SIG-M5 treated with dmso at 0.1 percent for 504 hours (cell line): Measurements from ENCODE around the gene SGSM2.

Experiments used
- DNase-seq: peaks from one replicate; lab custom pipeline; 2025; ENCODE audit not compliant: unreplicated experiment; lab: John Stamatoyannopoulos, UW

Gene SGSM2

DNA sequence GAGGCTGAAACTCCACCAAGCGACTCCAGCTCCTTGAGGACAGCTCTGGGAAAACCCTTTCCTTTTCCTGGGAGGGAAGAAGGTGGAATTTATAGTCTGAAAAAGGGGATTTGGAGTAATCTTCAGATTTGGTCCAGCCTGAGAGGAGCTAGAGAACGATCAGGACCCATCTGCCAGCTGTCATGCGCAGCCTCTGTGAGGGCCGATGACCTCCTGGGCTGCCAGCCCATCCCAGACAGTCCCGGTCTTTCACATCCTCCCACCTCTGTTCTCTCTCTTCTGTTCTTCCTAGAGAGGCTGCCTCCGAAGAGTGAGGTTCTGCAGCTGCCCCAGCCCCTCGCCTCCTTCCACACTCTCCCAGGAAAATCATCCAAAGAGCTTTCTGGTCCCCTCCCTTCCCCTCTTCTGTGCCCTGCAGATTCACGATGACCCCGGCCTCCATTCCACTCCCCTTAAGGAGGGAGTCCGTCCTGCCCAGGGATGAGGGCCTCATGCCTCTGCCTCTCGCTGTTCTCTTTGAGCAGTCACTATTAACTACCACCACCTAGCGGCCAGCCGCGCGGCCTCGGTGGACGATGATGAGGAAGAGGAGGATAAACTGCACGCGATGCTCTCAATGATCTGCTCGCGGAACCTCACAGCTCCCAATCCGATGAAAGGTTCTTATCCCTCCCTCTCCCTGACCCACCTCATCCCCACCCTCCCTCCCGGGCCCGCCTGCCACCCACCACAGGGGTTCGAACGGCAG is 29.6 kb downstream of the SGSM2 start:
- no peak for DNase-seq

DNA sequence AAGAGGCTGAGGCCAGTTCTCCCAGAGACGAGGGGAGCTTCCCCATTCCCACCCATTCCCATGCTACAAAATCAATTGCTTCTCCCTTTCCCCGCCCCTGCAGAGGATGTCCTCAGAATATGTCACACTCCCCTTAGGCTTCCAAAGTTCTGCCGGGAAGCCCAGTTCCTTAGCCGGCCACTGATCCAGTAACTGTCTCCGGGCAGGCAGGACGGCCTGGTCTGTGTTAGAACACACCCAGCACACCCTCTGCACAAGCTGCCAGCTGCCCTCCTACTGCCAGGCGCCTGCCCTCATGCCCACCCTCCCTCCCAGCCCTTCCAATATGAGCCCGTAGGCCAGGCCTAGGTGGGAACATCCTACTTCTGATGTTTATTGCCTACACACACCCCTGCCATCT is 31.1 kb downstream of the SGSM2 start:
- no peak for DNase-seq

DNA sequence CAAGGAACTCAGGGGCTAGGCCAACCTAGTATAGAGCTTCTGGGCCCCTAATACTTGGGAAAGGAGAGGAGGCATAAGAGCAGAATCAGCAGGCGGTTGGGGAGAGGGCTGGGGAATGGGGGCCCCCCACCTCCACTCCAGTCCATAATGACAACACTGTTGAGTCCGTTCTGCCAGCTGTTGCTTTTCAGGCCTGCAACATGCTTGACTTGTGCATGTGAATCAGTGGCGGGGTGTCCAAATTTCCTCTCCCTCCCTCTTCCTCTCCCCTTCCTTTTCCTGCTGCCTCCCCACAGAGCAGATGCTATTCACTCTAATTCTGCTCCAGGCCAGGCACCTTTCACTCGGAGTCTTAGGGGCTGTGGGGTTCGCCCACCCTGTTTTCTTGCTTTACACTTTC is 31.7 kb downstream of the SGSM2 start:
- no peak for DNase-seq

DNA sequence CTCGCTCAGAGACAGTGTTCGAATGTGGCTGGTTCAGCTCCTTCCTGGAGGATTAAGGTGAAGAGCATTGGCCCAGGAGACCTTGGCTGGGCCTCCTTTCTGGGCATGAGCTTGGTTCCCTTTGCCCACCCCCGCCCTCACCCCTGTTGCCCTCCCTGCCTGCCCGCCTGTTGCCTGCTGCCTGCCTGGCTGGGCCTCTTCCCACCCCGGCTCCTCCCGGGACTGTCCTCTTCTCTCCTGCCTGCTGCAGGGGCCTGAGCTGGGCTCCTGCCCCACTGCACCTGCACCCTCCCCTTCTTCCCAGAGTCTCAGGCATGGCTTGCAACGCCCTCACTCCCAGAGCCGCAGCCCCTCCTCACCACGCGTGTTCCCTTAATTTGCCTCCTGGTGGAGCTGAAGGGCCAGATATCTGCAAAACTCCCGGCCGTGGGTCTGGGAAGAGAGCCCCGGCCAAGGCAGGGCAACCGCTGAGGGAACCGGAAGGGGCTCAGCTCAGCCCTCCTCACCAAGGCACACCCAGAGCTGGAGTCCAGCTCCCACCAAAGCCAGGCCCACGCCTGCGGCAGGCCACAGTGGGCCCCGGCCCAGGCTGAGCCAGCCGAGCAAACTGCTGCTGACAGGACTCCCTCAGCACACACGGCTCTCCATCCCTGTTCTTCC is 32.4 kb downstream of the SGSM2 start:
- DNase-seq, result no peak

DNA sequence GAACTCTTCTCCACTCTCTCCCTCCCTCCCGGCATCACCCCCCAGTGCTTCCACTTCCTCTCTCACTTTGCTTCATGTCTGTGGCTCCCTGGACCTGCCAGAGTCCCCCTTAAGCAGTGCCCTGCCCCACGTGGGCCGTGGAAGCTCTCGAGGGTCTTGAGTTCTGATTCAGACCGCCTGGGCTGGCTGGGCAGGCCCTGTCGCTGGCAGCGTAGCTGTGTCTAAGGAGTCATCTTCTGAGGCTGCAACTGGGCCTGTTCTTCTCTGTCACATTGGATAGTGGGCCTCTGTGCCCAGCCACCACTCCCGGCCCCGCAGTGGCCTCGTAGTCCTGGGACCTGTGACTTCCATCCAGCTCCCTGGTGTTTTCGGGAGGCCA is 32.9 kb downstream of the SGSM2 start:
- DNase-seq, result no peak

DNA sequence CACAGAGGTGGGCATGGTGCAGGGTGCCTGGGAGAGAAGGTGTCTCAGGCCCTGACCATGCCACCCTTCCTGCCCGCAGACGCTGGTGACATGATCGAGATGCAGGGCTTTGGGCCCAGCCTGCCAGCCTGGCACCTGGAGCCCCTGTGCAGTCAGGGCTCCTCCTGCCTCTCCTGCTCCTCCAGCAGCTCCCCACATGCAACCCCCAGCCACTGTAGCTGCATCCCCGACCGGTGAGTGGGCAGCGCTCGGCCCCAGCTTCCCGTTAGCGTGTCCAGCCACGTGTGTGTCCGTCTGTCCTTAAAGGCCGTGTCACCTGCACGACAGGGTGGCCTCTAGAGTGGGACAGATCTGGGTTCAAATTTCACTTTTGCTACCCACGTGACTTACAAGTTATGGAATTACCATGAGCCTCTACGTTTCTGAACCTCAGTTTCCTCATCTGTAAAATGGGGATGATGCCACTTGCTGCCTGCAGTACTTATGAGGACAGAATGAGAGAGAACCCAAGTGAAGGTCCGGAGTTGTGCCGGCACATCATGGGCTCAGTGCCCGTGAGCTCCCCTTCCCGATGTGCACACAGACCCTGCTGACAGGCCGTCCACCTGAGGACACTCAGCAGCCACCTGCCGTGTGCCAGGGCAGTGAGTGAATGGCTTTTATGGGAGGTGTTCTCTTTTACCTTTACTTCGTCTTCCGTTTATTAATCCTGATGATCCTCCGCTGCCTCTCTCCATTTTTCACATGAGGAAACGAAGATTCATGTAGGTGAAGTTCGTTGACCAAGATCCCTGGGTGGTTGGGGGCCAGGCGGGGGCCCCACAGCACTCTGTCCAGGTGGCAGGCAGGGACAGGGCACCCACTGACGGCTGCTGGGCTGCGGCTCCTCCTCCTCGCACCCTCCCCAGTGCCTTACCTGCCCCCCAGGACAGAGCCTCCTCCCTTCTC is 34.2 kb downstream of the SGSM2 start:
- DNase-seq, result no peak

DNA sequence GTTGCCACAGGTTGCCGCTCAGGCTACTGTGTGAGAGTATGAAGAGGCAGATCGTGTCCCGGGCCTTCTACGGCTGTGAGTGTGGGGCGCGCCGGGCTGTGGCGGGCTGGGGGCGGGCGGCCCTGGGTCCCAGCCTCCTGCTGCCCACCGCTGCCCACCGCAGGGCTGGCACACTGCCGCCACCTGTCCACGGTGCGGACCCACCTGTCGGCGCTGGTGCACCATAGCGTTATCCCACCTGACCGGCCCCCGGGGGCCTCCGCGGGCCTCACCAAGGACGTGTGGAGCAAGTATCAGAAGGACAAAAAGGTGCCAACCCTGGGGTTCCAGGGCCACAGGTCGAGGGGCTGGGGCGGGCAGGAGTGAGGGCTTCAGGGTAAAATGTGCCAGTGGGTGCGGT is 34.9 kb downstream of the SGSM2 start:
- DNase-seq, result no peak

DNA sequence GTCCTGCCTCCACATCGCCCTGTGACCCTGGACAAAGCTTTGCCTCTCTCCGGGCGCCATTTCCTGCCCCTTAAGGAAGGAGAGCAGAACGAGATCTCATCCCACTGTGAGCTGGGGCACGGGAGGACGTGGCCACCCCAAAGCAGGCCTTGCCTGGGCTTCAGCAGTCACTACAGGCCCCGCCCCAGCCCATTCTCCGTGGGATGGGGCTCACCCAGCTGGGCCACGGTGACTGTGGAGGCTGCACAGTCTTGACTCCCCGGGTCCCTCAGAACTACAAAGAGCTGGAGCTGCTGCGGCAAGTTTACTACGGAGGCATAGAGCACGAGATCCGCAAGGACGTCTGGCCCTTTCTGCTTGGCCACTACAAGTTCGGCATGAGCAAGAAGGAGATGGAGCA is 35.4 kb downstream of the SGSM2 start:
- no peak for DNase-seq

DNA sequence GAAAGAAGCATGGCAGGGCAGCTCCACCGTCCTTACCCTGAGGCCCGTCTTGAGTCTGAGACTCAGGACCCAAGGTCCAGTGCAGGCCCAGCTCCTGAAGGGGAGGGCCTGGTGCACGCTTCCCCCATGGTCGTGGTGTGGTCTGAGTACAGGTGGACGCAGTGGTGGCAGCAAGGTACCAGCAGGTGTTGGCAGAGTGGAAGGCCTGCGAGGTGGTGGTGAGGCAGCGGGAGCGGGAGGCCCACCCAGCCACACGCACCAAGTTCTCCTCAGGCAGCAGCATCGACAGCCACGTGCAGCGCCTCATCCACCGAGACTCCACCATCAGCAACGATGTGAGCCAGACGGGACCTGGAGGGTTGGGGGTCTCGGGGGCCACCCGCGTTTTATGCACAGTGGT is 35.9 kb downstream of the SGSM2 start:
- no peak for DNase-seq

DNA sequence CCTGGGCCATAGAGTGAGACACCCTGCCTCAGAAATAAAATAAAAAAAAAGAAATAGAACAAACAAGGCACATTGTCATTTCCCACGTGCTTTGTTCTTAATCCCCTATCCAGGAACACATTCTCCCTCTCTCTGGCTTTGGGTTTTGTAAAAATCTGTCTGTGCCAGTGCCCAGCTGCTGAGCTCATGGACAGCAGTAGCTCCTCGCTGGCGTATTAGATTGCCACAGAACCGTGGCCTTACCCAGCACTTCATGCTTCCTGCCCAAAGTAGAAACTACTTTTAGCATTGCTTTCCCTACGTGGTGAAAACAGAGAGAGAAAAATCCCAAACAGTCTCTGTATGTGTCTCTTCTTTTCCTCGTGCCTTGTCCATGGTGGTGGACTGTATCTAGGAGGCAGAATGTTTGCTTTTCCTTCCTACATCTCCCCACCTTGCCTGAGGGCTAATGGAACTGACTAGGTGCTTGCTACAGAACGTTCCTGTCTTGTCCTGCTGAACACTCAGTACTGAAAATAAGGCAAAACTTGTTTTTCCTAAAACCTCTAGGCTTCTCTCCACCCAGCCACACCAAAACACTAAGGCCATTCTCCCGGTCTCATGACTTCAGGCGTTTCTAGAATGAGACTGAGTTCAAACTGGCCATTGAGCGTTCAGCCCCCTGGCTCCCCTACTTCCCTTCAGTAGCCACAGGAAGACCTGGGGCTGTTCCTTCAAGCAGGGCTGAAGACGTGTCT is 37.4 kb downstream of the SGSM2 start:
- DNase-seq, result no peak

DNA sequence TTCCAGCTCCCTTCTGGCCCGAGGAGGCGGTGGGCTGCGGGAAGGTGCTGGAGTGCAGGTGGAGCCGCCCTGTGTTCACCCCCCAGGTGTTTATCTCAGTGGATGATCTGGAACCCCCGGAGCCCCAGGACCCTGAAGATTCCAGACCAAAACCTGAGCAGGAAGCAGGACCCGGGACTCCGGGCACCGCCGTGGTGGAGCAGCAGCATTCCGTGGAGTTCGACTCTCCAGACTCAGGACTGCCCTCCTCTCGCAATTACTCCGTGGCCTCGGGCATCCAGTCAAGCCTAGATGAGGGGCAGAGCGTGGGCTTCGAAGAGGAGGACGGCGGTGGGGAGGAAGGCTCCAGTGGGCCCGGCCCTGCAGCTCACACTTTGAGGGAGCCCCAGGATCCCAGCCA is 38.1 kb downstream of the SGSM2 start:
- no peak for DNase-seq

DNA sequence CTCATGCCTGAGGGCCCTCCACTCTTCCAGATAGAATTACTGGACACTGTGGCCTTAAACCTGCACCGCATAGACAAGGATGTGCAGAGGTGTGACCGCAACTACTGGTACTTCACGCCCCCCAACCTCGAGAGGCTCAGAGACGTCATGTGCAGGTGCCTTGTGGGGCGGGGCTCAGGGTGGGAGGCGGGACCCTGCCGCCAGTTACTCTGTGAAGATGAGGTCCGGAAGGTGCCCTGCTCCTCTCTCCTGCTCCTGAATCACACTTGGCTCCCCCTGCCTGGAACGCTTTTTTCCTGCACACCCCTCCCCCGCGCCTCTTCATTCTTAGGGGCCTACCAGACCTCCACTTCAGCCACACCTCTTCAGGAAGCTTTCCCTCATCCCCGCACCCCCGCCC is 38.8 kb downstream of the SGSM2 start:
- DNase-seq, result no peak

DNA sequence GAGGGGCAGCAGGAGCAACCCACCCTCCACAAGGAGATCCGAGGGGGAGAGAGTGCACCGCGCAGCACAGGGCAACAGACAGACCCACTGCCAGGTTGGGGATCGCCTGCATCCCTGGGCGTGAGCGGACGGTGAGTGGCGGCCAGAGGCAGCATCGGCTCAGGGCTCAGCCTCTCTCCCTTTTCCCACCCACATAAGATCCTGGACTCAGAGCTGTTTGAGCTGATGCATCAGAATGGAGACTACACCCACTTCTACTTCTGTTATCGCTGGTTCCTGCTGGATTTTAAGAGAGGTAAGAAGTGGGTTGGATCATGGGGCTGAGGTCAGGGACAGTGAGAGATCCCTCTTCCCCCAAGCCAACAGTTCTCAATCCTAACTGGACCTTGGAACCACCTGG is 40.4 kb downstream of the SGSM2 start:
- no peak for DNase-seq

DNA sequence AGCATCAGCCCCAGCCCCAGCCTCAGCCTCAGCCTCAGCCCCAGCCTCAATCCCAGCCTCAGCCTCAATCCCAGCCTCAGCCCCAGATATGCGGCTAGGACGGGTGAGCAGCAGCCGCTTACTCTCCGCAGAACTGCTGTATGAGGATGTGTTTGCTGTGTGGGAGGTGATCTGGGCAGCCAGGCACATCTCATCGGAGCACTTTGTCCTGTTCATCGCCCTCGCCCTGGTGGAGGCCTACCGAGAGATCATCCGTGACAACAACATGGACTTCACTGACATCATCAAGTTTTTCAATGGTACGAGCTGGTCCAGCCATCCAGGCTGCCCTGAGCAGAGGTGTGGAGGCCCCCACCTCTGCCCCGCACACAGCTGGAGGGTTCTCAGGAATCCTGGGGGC is 41.6 kb downstream of the SGSM2 start:
- no peak for DNase-seq

DNA sequence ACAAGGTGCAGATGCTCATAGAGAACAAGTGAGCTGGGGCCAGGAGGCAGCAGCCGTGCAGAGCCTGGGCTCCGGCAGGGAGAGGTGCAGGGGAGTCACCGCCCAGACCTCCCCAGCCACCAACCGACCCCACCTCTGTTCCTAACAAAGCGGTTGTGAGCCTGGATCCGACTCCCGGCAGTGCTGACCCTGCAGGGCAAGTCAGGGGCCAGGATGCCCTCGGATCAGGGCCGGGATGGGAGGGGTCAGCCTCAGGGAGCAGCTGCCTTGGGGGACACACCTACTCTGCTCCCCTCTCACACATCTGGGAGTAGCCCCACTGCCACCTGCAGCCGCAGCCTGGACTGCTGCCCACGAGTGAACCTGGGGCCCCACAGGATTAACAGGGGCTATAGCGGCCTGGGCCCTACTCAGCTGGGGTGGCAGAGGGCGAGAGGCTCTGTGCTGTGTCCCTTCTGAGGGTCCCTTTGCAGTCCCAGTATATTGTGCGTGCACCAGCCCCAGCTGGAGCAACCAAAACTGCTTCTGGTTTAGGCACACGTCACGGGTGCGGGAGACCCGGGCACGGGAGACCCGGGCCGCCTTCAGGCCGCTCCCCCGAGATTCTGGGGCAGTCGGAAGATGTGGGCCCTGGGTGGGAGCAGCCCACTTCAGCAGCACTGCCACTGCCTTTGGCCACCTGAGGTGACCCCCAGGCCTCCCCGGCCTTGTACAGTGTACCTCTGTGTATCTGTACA is 42.4 kb downstream of the SGSM2 start:
- no peak for DNase-seq

DNA sequence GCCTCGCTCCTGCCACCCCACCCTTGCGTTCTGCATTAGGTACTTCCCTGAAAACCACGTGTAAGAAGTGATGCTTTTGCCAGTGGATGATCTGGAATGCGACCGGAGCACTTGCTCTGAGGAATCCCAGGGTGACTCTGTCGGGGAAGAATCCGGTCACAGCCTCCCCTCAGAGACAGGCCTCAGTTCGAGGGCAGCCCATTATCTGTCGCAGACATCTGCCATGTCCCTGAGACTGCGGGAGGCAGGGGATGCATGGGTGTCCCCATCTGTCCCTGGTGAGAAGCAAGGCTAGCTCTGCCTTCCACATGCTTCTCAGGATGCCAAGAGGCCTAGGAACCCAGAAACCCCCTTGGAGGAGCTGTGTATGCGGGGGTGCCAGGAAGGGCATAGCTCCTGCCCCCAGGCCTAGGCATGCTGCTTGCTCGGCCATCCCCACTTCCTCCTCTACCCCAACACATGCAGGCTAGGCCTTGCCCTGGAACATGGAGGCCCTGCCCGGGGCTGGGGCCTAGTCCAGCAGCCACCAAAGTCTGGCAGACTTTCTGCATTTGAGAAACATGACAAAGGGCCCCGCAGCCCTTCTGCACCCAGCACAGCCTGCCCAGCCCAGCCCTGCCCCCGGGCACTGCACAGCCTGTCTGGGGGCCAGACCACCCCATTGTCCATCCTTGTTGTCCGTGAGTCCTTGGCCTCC is 43.1 kb downstream of the SGSM2 start:
- no peak for DNase-seq

DNA sequence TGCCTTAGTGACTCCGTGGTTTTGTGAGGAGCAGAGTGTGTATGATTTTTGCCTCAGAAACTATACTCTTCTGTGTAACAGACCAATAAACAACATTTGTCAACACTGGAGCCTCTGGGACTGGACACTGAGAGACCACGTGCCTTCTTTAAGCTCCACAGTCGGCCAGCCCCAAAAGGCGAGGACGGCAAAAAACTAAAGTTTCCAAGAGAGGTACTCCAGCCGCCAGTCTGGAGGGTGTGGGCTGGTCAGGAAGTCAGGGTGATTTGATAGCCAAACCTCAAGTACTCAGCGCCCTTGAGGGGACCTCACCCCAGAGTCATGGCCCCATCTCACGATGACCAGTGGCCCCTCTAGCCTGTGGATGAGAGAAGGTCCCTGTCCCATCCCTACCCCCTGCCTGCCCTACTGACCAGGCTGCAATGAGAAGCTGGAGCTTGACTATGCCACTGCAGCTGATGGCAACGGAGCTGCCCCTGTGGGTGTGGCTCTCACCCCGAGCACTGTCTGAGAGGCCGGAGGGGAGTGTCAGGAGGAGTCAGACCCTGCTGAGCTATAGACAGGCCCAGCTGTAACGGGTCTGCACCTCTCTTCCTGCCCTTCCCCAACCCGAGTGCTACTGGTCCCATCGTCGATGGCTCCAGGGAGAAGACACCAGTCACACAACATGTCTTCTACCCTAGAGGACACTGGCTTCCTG is 43.8 kb downstream of the SGSM2 start:
- no peak for DNase-seq

DNA sequence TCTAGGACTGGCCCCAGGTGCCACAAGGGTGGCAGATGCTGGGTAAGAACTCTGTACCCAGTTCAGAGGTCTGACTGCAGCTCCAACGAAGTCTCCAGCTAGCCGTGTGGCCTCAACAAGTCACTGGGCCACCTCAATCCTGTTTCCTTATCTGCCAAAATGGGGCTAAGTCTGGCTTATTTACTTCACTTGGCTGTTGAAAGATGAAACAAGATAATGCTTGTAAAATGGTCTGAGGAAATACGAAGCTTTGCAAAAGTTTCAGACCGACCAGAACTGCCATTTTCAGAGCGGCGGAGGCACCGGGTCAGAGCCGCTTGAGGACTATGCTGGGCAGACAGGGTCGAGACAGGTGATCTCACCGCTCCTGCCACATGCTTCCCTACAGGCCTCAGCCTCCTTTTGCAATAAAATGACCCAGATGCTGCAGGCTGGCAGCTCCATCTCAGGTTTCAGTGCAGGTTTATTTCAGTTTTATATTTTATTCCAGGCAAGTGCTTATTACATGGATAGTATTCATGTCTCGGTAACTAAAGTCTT is 46.4 kb downstream of the SGSM2 start:
- no peak for DNase-seq
